Measurements from ENCODE around the gene DNAH8. TPM values are rescaled to one million over a fixed set of nuclear protein-coding genes. Genes with fewer than 3 reads are reported as not detected.

DNAH8 gene
- total RNA-seq, 4 donors from 2014 or later, result under 0.01 TPM; not detected in 3

GRCh38 chr6:38760097-38760496, 45.0 kb downstream of the DNAH8 start:
- WGBS, result 80% methylated on average over 1 of the region's 1 CpG
- H3K27me3 ChIP-seq, result no peaks in the 10 kb centered on the region
- no peak for DNase-seq (ENCODE audit: extremely low spot score)
- H3K4me3 ChIP-seq, result no peak overlapping the region
- no peaks in the 10 kb centered on the region for H3K36me3 ChIP-seq
- H3K9me3 ChIP-seq, result no peaks in the 10 kb centered on the region
- intact Hi-C loops (cut with DNase I), result no loop called here
- TF ChIP-seq POLR2AphosphoS5 (IDR thresholded peaks at IDR 0.05), result no peak
- TF ChIP-seq POLR2A (IDR thresholded peaks at IDR 0.05; ENCODE audit: low read depth), result no peak
- no peak for TF ChIP-seq EP300 (IDR thresholded peaks at IDR 0.05)
- no peak for TF ChIP-seq CTCF (IDR thresholded peaks at IDR 0.05)
- H3K27ac ChIP-seq (replicated peaks in 1 of 4), result no peak overlapping the region
- no peaks in the 10 kb centered on the region for H3K4me1 ChIP-seq

GRCh38 chr6:38762848-38763247, 47.7 kb downstream of the DNAH8 start:
- no peaks in the 10 kb centered on the region for H3K27me3 ChIP-seq
- H3K4me1 ChIP-seq, result no peaks in the 10 kb centered on the region
- intact Hi-C loops (cut with DNase I), result no loop called here
- H3K36me3 ChIP-seq, result no peaks in the 10 kb centered on the region
- no peaks in the 10 kb centered on the region for H3K9me3 ChIP-seq
- DNase-seq (ENCODE audit: extremely low spot score), result no peak
- H3K4me3 ChIP-seq, result no peak overlapping the region
- no peak overlapping the region for H3K27ac ChIP-seq (replicated peaks in 1 of 4)
- no peak for TF ChIP-seq POLR2A (IDR thresholded peaks at IDR 0.05; ENCODE audit: low read depth)
- TF ChIP-seq POLR2AphosphoS5 (IDR thresholded peaks at IDR 0.05), result no peak
- TF ChIP-seq EP300 (IDR thresholded peaks at IDR 0.05), result no peak
- no peak for TF ChIP-seq CTCF (IDR thresholded peaks at IDR 0.05)

GRCh38 chr6:38767560-38767959, 52.4 kb downstream of the DNAH8 start:
- no peak overlapping the region for H3K27ac ChIP-seq (replicated peaks in 1 of 4)
- TF ChIP-seq EP300 (IDR thresholded peaks at IDR 0.05) (no peak), CTCF (IDR thresholded peaks at IDR 0.05) (no peak), POLR2AphosphoS5 (IDR thresholded peaks at IDR 0.05) (no peak), POLR2A (IDR thresholded peaks at IDR 0.05; ENCODE audit: low read depth) (no peak)
- no peaks in the 10 kb centered on the region for H3K27me3 ChIP-seq
- H3K9me3 ChIP-seq, result peaks cover 0 to 13% (median 3%) of the 10 kb centered on the region in 4 donors
- 97% methylated on average over 2 of the region's 2 CpGs for WGBS
- no peak for DNase-seq (ENCODE audit: extremely low spot score)
- no peaks in the 10 kb centered on the region for H3K36me3 ChIP-seq
- H3K4me1 ChIP-seq, result no peaks in the 10 kb centered on the region
- no peak overlapping the region for H3K4me3 ChIP-seq
- intact Hi-C loops (cut with DNase I), result no loop called here

GRCh38 chr6:38773338-38773737, 58.2 kb downstream of the DNAH8 start:
- TF ChIP-seq POLR2AphosphoS5 (IDR thresholded peaks at IDR 0.05) (no peak), POLR2A (IDR thresholded peaks at IDR 0.05; ENCODE audit: low read depth) (no peak), CTCF (IDR thresholded peaks at IDR 0.05) (no peak), EP300 (IDR thresholded peaks at IDR 0.05) (no peak)
- Histone ChIP-seq H3K27ac (replicated peaks in 1 of 4) (no peak overlapping the region), H3K4me1 (no peaks in the 10 kb centered on the region), H3K36me3 (no peaks in the 10 kb centered on the region), H3K9me3 (peaks cover 0 to 8% (median under 1%) of the 10 kb centered on the region in 4 donors), H3K4me3 (no peak overlapping the region), H3K27me3 (peaks cover 0 to 6% (median 0%) of the 10 kb centered on the region in 4 donors)
- intact Hi-C loops (cut with DNase I), result no loop called here
- no peak for DNase-seq (ENCODE audit: extremely low spot score)
- WGBS, result no CpG with 5 or more reads among the region's 3 CpGs

All from esophagus muscularis mucosa (tissue), 4 donors.